Neural progenitor cell (in vitro differentiated cells): Measurements from ENCODE around the gene GLI1. TPM values are rescaled to one million over a fixed set of nuclear protein-coding genes. Genes with fewer than 3 reads are reported as not detected.
"Not testable (repeated sequence)": the region's sequence is repeated elsewhere in the genome, so short reads cannot be mapped to it uniquely, and the experiment has no call there.

Experiments
- DNase-seq: peaks from one replicate; pipeline ENCODE4 v3.0.0-alpha.2; 2016; ENCODE audit warnings: low spot score
- H2AFZ ChIP-seq: fragments of 200-600 bp; sonication (generic); replicated peaks from 2 replicates; pipeline ENCODE4 v1.6.1; 2016; ENCODE audit warnings: antibody characterized with exemption
- H3F3A ChIP-seq: fragments of 200-600 bp; sonication (generic); 2 replicates; pipeline ENCODE4 v1.6.1; 2016; ENCODE audit warnings: antibody characterized with exemption, low read depth
- H3K27ac ChIP-seq: fragments of 200-600 bp; sonication (generic); 2 replicates; pipeline ENCODE4 v1.5.1; 2016; ENCODE audit warnings: mild to moderate bottlenecking
- H3K27me3 ChIP-seq: fragments of 200-600 bp; sonication (generic); 2 replicates; pipeline ENCODE4 v1.6.1; 2016; ENCODE audit warnings: mild to moderate bottlenecking, moderate library complexity
- H3K36me3 ChIP-seq: fragments of 200-600 bp; sonication (generic); 2 replicates; pipeline ENCODE4 v1.5.1; 2016
- H3K4me1 ChIP-seq: fragments of 200-600 bp; sonication (generic); 2 replicates; pipeline ENCODE4 v1.6.1; 2016; ENCODE audit warnings: mixed run types
- H3K4me2 ChIP-seq: fragments of 200-600 bp; sonication (generic); 2 replicates; pipeline ENCODE4 v1.6.1; 2016
- H3K4me3 ChIP-seq: fragments of 200-600 bp; sonication (generic); 2 replicates; pipeline ENCODE4 v1.5.1; 2016
- H3K79me2 ChIP-seq: fragments of 200-600 bp; sonication (generic); 2 replicates; pipeline ENCODE4 v1.6.1; 2016; ENCODE audit warnings: low read depth
- H3K9ac ChIP-seq: fragments of 200-600 bp; sonication (generic); 2 replicates; pipeline ENCODE4 v1.6.1; 2016
- H3K9me3 ChIP-seq: fragments of 200-600 bp; sonication (generic); 2 replicates; pipeline ENCODE4 v1.5.1; 2016; ENCODE audit warnings: low read depth
- H4K20me1 ChIP-seq: fragments of 200-600 bp; sonication (generic); 2 replicates; pipeline ENCODE4 v1.6.1; 2016; ENCODE audit warnings: low read depth
- H3K27ac Mint-ChIP-seq: 3 replicates; pipeline ENCODE4 v1.8.0; 2021; ENCODE audit warnings: mixed read lengths
- H3K27me3 Mint-ChIP-seq: 2 replicates; pipeline ENCODE4 v1.8.0; 2022; ENCODE audit warnings: low read depth, mild to moderate bottlenecking, inconsistent platforms, moderate library complexity, mixed read lengths; ENCODE audit not compliant: insufficient read depth
- H3K36me3 Mint-ChIP-seq: 3 replicates; pipeline ENCODE4 v1.8.0; 2021; ENCODE audit warnings: mixed read lengths
- H3K4me1 Mint-ChIP-seq: 3 replicates; pipeline ENCODE4 v1.8.0; 2021; ENCODE audit warnings: mixed read lengths
- H3K4me3 Mint-ChIP-seq: 3 replicates; pipeline ENCODE4 v1.8.0; 2021; ENCODE audit warnings: mild to moderate bottlenecking, moderate library complexity, mixed read lengths
- H3K9me3 Mint-ChIP-seq: 3 replicates; pipeline ENCODE4 v1.8.0; 2020; ENCODE audit warnings: mixed read lengths
- CTCF ChIP-seq: fragments of 200-600 bp; sonication (generic); IDR thresholded peaks from 2 replicates; pipeline ENCODE4 v1.5.1; 2017; ENCODE audit warnings: antibody characterized with exemption, mild to moderate bottlenecking
- EZH2 ChIP-seq: fragments of 200-600 bp; sonication (generic); IDR thresholded peaks from 2 replicates; pipeline ENCODE4 v1.6.1; 2017; ENCODE audit warnings: antibody characterized with exemption, mild to moderate bottlenecking, moderate library complexity
- EZH2phosphoT487 ChIP-seq: fragments of 200-600 bp; sonication (generic); IDR thresholded peaks from 2 replicates; pipeline ENCODE4 v1.6.1; 2017; ENCODE audit warnings: antibody characterized with exemption
- total RNA-seq: library from RNA; depleted of rRNA; stranded (reverse); fragments of >200 nt; gene quantifications from 2 replicates; pipeline ENCODE4 v1.2.3, GENCODE V29; 2015; ENCODE audit warnings: low replicate concordance

GLI1 gene
- total RNA-seq = 0.12 and 0.71 TPM in 2 replicates

GRCh38 chr12:57459750-57460467 is at the start of gene GLI1:
TSS of gene GLI1 (plus strand) at chr12:57459785. CDS start at chr12:57463692, 3,907 bp downstream.
- peaks cover 34% of the 10 kb centered on the region for H3K27me3 Mint-ChIP-seq
- Histone ChIP-seq H3K4me1 (peaks cover 30% of the 10 kb centered on the region), H3K9me3 (no peaks in the 10 kb centered on the region), H4K20me1 (peaks cover 20% of the 10 kb centered on the region), H3F3A (peaks cover 33% of the 10 kb centered on the region), H3K27ac (no peak within 1 kb of the TSS), H3K36me3 (no peaks in the 10 kb centered on the region), H3K79me2 (no peaks in the 10 kb centered on the region), H3K4me3 (peak within 1 kb of the TSS; percentile 56), H2AFZ (peak within 1 kb of the TSS; percentile 69), H3K9ac (no peak within 1 kb of the TSS), H3K4me2 (peak within 1 kb of the TSS; percentile 86), H3K27me3 (peaks cover 16% of the 10 kb centered on the region)
- peak; percentile 82 for DNase-seq
- H3K27ac Mint-ChIP-seq = no peak within 1 kb of the TSS
- H3K4me3 Mint-ChIP-seq = peak within 1 kb of the TSS; percentile 94
- peaks cover 42% of the 10 kb centered on the region for H3K4me1 Mint-ChIP-seq
- no peak for TF ChIP-seq CTCF
- TF ChIP-seq EZH2 = peak; percentile 27
- H3K36me3 Mint-ChIP-seq = no peaks in the 10 kb centered on the region
- no peaks in the 10 kb centered on the region for H3K9me3 Mint-ChIP-seq

DNA sequence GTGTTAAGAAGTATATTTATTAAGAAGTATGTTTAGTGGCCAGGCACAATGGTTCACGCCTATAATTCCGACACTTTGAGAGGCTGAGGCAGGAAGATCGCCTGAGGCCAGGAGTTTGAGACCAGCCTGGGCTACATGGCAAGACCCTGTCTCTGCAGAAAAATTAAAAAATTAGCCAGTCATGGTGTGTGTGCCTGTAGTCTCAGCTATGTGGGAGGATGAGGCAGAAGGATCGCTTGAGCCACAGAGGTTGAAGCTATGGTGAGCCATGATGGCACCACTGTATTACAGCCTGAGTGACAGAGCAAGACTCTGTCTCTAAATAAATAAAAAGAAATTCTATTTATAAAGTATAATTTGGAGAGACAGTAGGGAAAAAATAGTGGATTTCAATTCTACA is 49.1 kb upstream of the GLI1 start:
- Histone ChIP-seq H2AFZ (no peak overlapping the region), H3K4me1 (peaks cover 7% of the 10 kb centered on the region), H3K79me2 (peaks cover 62% of the 10 kb centered on the region), H3K9ac (no peak overlapping the region), H3K36me3 (peaks cover 3% of the 10 kb centered on the region), H3K9me3 (no peaks in the 10 kb centered on the region), H3K27ac (no peak overlapping the region), H3K4me2 (no peak overlapping the region), H3K27me3 (no peaks in the 10 kb centered on the region), H3F3A (no peaks in the 10 kb centered on the region), H3K4me3 (no peak overlapping the region), H4K20me1 (peaks cover 21% of the 10 kb centered on the region)
- Mint-ChIP-seq H3K4me3 (no peak overlapping the region), H3K9me3 (no peaks in the 10 kb centered on the region), H3K36me3 (peaks cover 11% of the 10 kb centered on the region), H3K27ac (no peak overlapping the region), H3K27me3 (peaks cover 4% of the 10 kb centered on the region), H3K4me1 (peaks cover 6% of the 10 kb centered on the region)
- TF ChIP-seq EZH2phosphoT487 (no peak), EZH2 (no peak), CTCF (no peak)
- no peak for DNase-seq

DNA sequence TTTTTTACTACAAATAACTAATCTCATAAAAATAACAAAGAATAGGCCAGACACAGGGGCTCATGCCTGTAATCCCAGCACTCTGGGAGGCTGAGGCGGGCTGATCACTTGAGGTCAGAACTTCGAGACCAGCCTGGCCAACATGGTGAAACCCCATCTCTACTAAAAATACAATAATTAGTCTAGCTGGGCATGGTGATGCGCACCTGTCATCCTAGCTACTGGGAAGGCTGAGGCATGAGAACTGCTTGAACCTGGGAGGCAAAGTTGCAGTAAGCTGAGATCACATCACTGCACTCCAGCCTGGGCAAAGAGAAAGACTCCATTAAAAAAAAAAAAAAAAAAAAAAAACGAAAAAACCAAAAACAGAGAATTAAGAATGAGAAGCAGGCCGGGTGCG is 45.4 kb upstream of the GLI1 start:
- not testable (repeated sequence) for H3K9me3 ChIP-seq, H3K4me1 Mint-ChIP-seq, H3K4me3 Mint-ChIP-seq, DNase-seq, H3K27me3 ChIP-seq, H3F3A ChIP-seq, H3K9me3 Mint-ChIP-seq, H3K4me2 ChIP-seq, H3K27ac Mint-ChIP-seq, H3K27ac ChIP-seq, H3K9ac ChIP-seq, H3K4me1 ChIP-seq, H3K4me3 ChIP-seq, H3K36me3 Mint-ChIP-seq, H3K27me3 Mint-ChIP-seq, H2AFZ ChIP-seq, H3K36me3 ChIP-seq
- Histone ChIP-seq H4K20me1 (peaks cover 34% of the 10 kb centered on the region), H3K79me2 (peaks cover 66% of the 10 kb centered on the region)

GRCh38 chr12:57415088-57415487 is 44.5 kb upstream of the GLI1 start:
- H3K9me3 ChIP-seq = no peaks in the 10 kb centered on the region
- peaks cover 32% of the 10 kb centered on the region for H4K20me1 ChIP-seq
- peaks cover 7% of the 10 kb centered on the region for H3K4me1 ChIP-seq
- Mint-ChIP-seq H3K9me3 (no peaks in the 10 kb centered on the region), H3K27me3 (peaks cover 4% of the 10 kb centered on the region), H3K36me3 (peaks cover 16% of the 10 kb centered on the region), H3K4me3 (no peak overlapping the region), H3K4me1 (peaks cover 8% of the 10 kb centered on the region), H3K27ac (no peak overlapping the region)
- no peaks in the 10 kb centered on the region for H3K27me3 ChIP-seq
- H3K9ac ChIP-seq = no peak overlapping the region
- H3K36me3 ChIP-seq = no peaks in the 10 kb centered on the region
- H3F3A ChIP-seq = no peaks in the 10 kb centered on the region
- TF ChIP-seq EZH2phosphoT487 = no peak
- H3K4me2 ChIP-seq = no peak overlapping the region
- H2AFZ ChIP-seq = no peak overlapping the region
- H3K79me2 ChIP-seq = peaks cover 60% of the 10 kb centered on the region
- H3K4me3 ChIP-seq = no peak overlapping the region
- no peak overlapping the region for H3K27ac ChIP-seq
- DNase-seq = no peak
